MCF 10A (cell line): ENCODE measurements around the gene ACAA1. TPM values are rescaled to one million over a fixed set of nuclear protein-coding genes. Genes with fewer than 3 reads are reported as not detected.

ENCODE experiments used
- BruUV-seq: library from RNA; stranded (reverse); fragments of 400-500 nt; replicated peaks from 2 replicates; lab custom pipeline; 2021; lab: Mats Ljungman, UMichigan
- CTCF ChIA-PET: fragments of 300-600 bp; sonication (Branson Sonifier 250); formaldehyde crosslinking; extraction: SDS; loops from one replicate; lab custom pipeline; 2021; ENCODE audit warnings: antibody characterized with exemption, inconsistent platforms; lab: Yijun Ruan, JAX
- POLR2A ChIA-PET: fragments of 300-600, 350-650 bp; sonication (Branson Sonifier 250); formaldehyde crosslinking; extraction: SDS; loops from one replicate; lab custom pipeline; 2020; ENCODE audit warnings: antibody characterized with exemption, inconsistent platforms; lab: Yijun Ruan, JAX
- DNase-seq: peaks from one replicate; pipeline ENCODE4 v3.0.0-alpha.2; 2018; ENCODE audit not compliant: unreplicated experiment
- H3K27ac Mint-ChIP-seq: one replicate; pipeline ENCODE4 v1.8.0; 2022; ENCODE audit warnings: mild to moderate bottlenecking, low read depth, mixed read lengths; ENCODE audit not compliant: unreplicated experiment
- H3K27me3 Mint-ChIP-seq: one replicate; pipeline ENCODE4 v1.8.0; 2022; ENCODE audit warnings: mixed read lengths; ENCODE audit not compliant: insufficient read depth, unreplicated experiment
- H3K36me3 Mint-ChIP-seq: one replicate; pipeline ENCODE4 v1.8.0; 2022; ENCODE audit warnings: mild to moderate bottlenecking, moderate library complexity, mixed read lengths; ENCODE audit not compliant: insufficient read depth, unreplicated experiment
- H3K4me1 Mint-ChIP-seq: one replicate; pipeline ENCODE4 v1.8.0; 2022; ENCODE audit warnings: mixed read lengths; ENCODE audit not compliant: insufficient read depth, unreplicated experiment
- H3K4me3 Mint-ChIP-seq: one replicate; pipeline ENCODE4 v1.8.0; 2022; ENCODE audit warnings: mild to moderate bottlenecking, moderate library complexity, mixed read lengths; ENCODE audit not compliant: unreplicated experiment
- H3K9me3 Mint-ChIP-seq: one replicate; pipeline ENCODE4 v1.8.0; 2022; ENCODE audit warnings: mixed read lengths; ENCODE audit not compliant: unreplicated experiment
- CTCF ChIP-seq: fragments of 200-600 bp; IDR thresholded peaks from one replicate; pipeline ENCODE4 v1.8.0; 2022; ENCODE audit warnings: antibody characterized with exemption, mild to moderate bottlenecking; ENCODE audit not compliant: unreplicated experiment
- intact Hi-C: fragments of 100-400 bp; cut with micrococcal nuclease; formaldehyde crosslinking; loops from 2 replicates; pipeline ENCODE4 v1.14.1; 2022
- total RNA-seq: library from RNA; stranded (reverse); gene quantifications from 2 replicates; pipeline ENCODE4 v1.2.3, GENCODE V29; 2022

The ACAA1 gene
- total RNA-seq, 1 experiment from 2014 or later = 46.7 TPM

- ChIA-PET CTCF (interaction anchor here (0.6 to 0.9 kb wide), 3 partner anchors 26 to 166 kb away, joined by 3 to 5 read pairs (median 3); no protein-coding TSS in a partner anchor), POLR2A (interaction anchor here (0.9 kb wide), 1 partner anchor 33 kb away, joined by 3 read pairs; no protein-coding TSS in a partner anchor)
- Mint-ChIP-seq H3K27me3 (no peaks in the 10 kb centered on the region), H3K36me3 (peaks cover 42% of the 10 kb centered on the region), H3K4me1 (peaks cover 35% of the 10 kb centered on the region), H3K4me3 (no peak overlapping the region), H3K27ac (no peak overlapping the region), H3K9me3 (no peaks in the 10 kb centered on the region)
- DNase-seq = no peak
- no TSS peak for BruUV-seq
- TF ChIP-seq CTCF = no peak
- intact Hi-C loops = loop anchor here (5.0 kb wide), 1 partner anchor 349 kb away; no protein-coding TSS in a partner anchor
Measured at GRCh38 chr3:38133557-38134405, 3.1 kb downstream of the ACAA1 start.

- H3K4me1 Mint-ChIP-seq = peaks cover 33% of the 10 kb centered on the region
- DNase-seq = no peak
- no peak for TF ChIP-seq CTCF
- peaks cover 45% of the 10 kb centered on the region for H3K36me3 Mint-ChIP-seq
- BruUV-seq = no TSS peak
- no peak overlapping the region for H3K4me3 Mint-ChIP-seq
- H3K27me3 Mint-ChIP-seq = no peaks in the 10 kb centered on the region
- H3K9me3 Mint-ChIP-seq = no peaks in the 10 kb centered on the region
- H3K27ac Mint-ChIP-seq = no peak overlapping the region
- ChIA-PET POLR2A (interaction anchor here (0.9 kb wide), 1 partner anchor 34 kb away, joined by 3 read pairs; no protein-coding TSS in a partner anchor), CTCF (interaction anchor here (0.7 to 1.4 kb wide), 3 partner anchors 14 to 30 kb away, joined by 3 to 5 read pairs (median 4); no protein-coding TSS in a partner anchor)
- intact Hi-C loops = loop anchor here (5.0 kb wide), 1 partner anchor 349 kb away; no protein-coding TSS in a partner anchor
Measured at GRCh38 chr3:38133209-38133556, 3.7 kb downstream of the ACAA1 start.

- no peaks in the 10 kb centered on the region for H3K27me3 Mint-ChIP-seq
- no TSS peak for BruUV-seq
- H3K9me3 Mint-ChIP-seq = no peaks in the 10 kb centered on the region
- no peak overlapping the region for H3K27ac Mint-ChIP-seq
- DNase-seq = peak; percentile 60
- POLR2A ChIA-PET = interaction anchor here (0.7 to 1.1 kb wide), 2 partner anchors 113 to 215 kb away, joined by 3 to 4 read pairs; partner anchors contain the start of gene XYLB
- peaks cover 30% of the 10 kb centered on the region for H3K4me1 Mint-ChIP-seq
- intact Hi-C loops = loop anchor here (1.0 to 5.0 kb wide), 3 partner anchors 116 to 351 kb away; no protein-coding TSS in a partner anchor
- H3K36me3 Mint-ChIP-seq = peaks cover 58% of the 10 kb centered on the region
- peak; percentile 51 for TF ChIP-seq CTCF
- CTCF ChIA-PET = interaction anchor here (0.6 to 2.2 kb wide), 24 partner anchors 8 to 371 kb away, joined by 3 to 7 read pairs (median 3); no protein-coding TSS in a partner anchor
- no peak overlapping the region for H3K4me3 Mint-ChIP-seq
Measured at GRCh38 chr3:38131621-38132369, 5.1 kb downstream of the ACAA1 start.
